GM12801 (cell line): ENCODE data around the gene PSMB9.

Source experiments
- TF ChIP-seq, protein P1 (sequence below): IDR thresholded peaks from one replicate; pipeline ENCODE4 v1.5.1; 2011; ENCODE audit warnings: control low read depth; ENCODE audit not compliant: insufficient read length; ENCODE audit errors: extremely low read depth

Gene PSMB9

GRCh38 chr6:32833664-32834063 lies 20.3 kb upstream of the PSMB9 start:
- TF ChIP-seq, protein P1, sequence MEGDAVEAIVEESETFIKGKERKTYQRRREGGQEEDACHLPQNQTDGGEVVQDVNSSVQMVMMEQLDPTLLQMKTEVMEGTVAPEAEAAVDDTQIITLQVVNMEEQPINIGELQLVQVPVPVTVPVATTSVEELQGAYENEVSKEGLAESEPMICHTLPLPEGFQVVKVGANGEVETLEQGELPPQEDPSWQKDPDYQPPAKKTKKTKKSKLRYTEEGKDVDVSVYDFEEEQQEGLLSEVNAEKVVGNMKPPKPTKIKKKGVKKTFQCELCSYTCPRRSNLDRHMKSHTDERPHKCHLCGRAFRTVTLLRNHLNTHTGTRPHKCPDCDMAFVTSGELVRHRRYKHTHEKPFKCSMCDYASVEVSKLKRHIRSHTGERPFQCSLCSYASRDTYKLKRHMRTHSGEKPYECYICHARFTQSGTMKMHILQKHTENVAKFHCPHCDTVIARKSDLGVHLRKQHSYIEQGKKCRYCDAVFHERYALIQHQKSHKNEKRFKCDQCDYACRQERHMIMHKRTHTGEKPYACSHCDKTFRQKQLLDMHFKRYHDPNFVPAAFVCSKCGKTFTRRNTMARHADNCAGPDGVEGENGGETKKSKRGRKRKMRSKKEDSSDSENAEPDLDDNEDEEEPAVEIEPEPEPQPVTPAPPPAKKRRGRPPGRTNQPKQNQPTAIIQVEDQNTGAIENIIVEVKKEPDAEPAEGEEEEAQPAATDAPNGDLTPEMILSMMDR: no peak

- TF ChIP-seq, protein P1: no peak
Measured at GRCh38 chr6:32835167-32835893, 18.7 kb upstream of the PSMB9 start.

DNA sequence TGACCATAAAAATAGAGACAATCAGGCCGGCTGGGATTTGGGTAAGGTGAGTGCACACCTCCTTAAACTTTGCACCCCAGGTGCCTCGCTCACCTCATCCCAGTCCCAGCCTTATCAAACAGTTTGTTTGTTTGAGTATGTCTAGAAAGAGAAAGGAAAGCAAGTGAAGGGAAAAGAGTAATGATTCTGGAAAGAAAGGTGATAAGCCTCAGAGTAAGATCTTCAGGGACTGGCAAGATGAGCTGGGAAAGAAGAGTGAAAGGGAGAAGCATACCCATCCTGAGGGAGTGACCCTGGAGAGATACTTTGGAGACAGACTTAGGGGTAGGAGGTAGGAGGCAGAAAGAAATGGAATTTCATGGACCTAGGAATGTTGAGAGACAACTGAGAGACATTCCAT lies 17.1 kb upstream of the PSMB9 start:
- TF ChIP-seq, protein P1: no peak

GRCh38 chr6:32837651-32838113 lies 16.3 kb upstream of the PSMB9 start:
- TF ChIP-seq, protein P1: no peak

DNA sequence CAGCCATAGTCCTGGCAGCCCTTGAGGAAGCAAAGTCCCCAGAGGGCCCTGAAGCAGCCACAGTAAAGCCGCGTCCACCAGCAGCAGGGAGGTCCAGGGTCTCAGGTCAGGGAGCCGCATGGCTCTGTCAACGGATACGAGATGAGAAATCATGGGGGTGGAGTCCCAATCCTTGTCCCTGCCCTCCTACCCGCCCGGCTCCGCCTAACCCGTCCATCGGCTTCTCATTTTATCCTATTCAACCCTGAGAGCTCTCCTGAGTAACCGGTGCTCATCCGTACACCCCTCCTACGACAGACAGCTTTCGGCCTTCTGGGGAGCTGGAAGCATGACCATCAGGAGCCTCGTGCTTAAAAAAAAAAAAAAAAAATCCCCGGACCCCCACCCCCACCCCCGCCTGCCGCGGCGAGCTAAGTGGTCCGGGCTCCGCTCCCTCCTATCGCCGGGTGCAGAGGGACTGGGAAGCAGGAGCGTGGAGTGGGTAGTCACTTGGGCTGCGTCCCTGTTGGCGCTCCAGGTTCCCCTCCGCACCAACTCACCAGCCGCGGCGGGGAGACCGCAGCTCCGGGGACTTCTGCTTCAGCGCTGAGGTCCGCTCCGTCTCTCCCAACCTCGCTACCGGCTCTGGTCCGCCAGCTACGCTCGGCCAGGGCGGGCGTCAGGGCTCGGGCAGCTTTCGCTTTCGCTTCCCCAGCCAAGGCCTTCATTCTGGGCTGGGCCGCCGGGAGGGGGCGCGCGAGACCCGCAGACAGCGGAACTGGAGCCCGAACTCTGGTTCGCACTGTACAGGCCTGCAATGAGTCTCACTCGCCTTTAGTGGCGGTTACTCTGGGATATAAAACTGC lies 15.7 kb upstream of the PSMB9 start, which contains the start of gene TAP2:
TAP2 (minus strand) TSS at position 626 of the 845 bp plus-strand sequence; CDS start at position 120, 506 bp downstream.
- TF ChIP-seq, protein P1: no peak

DNA sequence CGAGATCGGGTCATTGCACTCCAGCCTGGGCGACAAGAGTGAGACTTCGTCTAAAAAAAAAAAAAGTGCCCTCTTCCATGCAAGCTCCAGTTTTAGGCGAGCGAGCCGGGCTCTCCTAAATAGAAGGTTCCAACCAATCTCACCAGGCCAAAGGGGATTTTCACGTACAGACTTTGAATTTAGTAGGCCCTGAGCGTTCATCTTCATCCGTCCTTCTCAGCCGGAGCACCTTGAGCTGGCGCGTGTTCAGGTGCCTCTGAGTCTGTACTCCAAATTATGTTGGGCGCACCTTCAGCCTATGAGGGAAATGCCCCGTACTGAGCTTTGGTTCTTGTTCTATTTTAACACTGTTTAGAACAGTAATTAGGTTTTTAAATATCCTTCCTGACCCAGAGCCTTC lies 14.6 kb upstream of the PSMB9 start:
- TF ChIP-seq, protein P1: no peak

DNA sequence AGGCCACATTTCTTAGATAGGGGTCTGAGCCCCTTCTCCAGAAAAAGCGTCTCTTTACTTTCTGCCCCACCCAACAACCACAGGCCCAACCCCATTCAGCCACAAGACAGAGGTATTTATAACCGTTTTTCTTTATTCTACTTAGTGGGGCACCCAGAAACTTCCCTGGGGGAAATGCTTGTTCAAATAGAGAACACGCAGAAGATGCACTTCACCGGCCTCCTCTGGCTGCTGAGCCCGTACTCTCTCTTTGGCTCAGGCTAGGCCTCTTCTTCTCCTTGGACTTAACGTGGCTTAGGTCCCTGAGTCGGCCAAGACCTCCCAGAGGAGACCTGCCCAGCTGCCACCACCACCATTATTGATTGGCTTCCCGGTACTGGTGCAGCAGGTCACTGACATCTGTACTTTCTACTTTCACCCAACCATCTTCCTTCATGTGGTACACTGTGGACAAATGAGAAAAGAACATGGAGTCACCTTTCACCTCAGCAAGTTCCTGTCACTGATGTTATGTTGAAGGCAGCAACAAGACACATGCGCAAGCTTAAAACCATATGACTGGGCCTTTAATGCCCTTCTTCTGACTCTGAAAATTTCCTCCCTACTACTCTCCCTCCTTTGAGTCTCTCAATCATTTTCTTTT lies 13.3 kb upstream of the PSMB9 start:
- TF ChIP-seq, protein P1: no peak
